GM10248 (cell line): ENCODE results near the gene SLC41A3.

ENCODE experiments used
- CTCF ChIA-PET: fragments of 300-600 bp; sonication (Branson Sonifier 250); formaldehyde crosslinking; extraction: SDS; loops from one replicate; lab custom pipeline; 2021; ENCODE audit warnings: antibody characterized with exemption; lab: Yijun Ruan, JAX
- POLR2A ChIA-PET: fragments of 350-650 bp; sonication (Branson Sonifier 250); formaldehyde crosslinking; extraction: SDS; loops from one replicate; lab custom pipeline; 2020; ENCODE audit warnings: antibody characterized with exemption; lab: Yijun Ruan, JAX
- DNase-seq: peaks from one replicate; pipeline ENCODE4 v3.0.0; 2012; ENCODE audit errors: extremely low spot score
- TF ChIP-seq, protein P1 (sequence below): IDR thresholded peaks from 2 replicates; pipeline ENCODE4 v1.5.1; 2012; ENCODE audit warnings: mild to moderate bottlenecking, low read depth; ENCODE audit errors: extremely low read depth, missing control alignments, control extremely low read depth

SLC41A3 gene

DNA sequence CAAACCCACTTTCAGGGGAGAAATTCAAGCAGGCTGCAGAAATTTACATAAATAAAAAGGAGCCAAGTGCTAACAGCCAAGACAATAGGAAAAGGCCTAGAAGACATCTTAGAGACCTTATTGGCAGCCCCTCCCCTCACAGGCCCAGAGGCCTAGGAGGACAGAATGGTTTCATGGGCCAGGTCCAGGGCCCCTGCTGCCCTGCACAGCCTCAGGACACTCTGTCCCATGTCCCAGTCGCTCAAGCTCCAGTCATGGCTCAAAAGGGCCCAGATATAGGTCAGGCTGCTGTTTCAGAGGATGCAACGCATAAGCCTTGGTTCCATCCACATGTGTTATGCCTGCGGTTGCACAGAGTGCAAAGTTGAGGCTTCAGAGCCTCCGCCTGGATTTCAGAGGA, 55.8 kb downstream of the SLC41A3 start:
- ChIA-PET POLR2A (no interaction called here), CTCF (no interaction called here)
- TF ChIP-seq, protein P1, sequence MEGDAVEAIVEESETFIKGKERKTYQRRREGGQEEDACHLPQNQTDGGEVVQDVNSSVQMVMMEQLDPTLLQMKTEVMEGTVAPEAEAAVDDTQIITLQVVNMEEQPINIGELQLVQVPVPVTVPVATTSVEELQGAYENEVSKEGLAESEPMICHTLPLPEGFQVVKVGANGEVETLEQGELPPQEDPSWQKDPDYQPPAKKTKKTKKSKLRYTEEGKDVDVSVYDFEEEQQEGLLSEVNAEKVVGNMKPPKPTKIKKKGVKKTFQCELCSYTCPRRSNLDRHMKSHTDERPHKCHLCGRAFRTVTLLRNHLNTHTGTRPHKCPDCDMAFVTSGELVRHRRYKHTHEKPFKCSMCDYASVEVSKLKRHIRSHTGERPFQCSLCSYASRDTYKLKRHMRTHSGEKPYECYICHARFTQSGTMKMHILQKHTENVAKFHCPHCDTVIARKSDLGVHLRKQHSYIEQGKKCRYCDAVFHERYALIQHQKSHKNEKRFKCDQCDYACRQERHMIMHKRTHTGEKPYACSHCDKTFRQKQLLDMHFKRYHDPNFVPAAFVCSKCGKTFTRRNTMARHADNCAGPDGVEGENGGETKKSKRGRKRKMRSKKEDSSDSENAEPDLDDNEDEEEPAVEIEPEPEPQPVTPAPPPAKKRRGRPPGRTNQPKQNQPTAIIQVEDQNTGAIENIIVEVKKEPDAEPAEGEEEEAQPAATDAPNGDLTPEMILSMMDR, result no peak
- no peak for DNase-seq

GRCh38 chr3:126026761-126027160, 57.2 kb downstream of the SLC41A3 start:
- CTCF ChIA-PET, result no interaction called here
- TF ChIP-seq, protein P1, result no peak
- POLR2A ChIA-PET, result no interaction called here
- DNase-seq, result no peak

- POLR2A ChIA-PET, result no interaction called here
- CTCF ChIA-PET, result no interaction called here
- TF ChIP-seq, protein P1, result no peak
Measured at GRCh38 chr3:126026277-126026751, 57.6 kb downstream of the SLC41A3 start.

GRCh38 chr3:126025862-126026261, 58.1 kb downstream of the SLC41A3 start:
- ChIA-PET CTCF (interaction anchor here (0.9 to 1.4 kb wide), 2 partner anchors 12 to 68 kb away, joined by 3 to 4 read pairs; no protein-coding TSS in a partner anchor), POLR2A (no interaction called here)
- DNase-seq, result no peak
- TF ChIP-seq, protein P1, result no peak

More at GRCh38 chr3:126026277-126026751, 57.6 kb downstream of the SLC41A3 start:
- DNase-seq, result no peak

DNA sequence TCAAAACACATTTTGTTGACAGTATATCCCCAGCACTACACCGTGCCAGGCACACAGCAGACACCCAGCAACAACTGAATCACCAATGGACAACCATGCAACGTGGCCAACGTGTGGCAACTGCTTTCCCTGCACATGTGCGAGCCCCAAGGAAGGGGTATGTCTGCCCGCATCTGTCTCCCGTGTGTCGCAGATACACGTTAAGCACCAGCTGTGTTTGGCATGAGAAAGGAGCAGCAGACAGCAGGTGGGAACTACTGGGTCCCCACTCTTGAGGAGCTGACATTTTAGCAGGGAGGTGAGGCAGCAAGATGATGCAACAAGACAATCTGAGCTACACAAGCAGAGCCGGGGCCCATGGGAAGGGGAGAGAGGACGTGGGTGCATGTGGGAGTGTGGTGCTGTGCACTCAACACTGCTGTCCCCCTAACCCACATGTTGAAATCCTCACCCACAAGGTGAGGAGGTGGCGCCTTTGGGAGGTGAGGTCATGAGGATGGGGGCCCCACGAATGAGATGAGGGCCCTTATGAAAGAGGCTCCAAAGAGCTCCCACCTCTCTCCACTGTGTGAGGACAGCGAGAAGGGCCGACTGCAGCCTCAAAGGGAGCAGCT, 58.7 kb downstream of the SLC41A3 start:
- POLR2A ChIA-PET, result no interaction called here
- CTCF ChIA-PET, result interaction anchor here (0.9 to 1.4 kb wide), 3 partner anchors 9 to 68 kb away, joined by 3 to 4 read pairs (median 3); no protein-coding TSS in a partner anchor
- TF ChIP-seq, protein P1, result no peak
- no peak for DNase-seq

DNA sequence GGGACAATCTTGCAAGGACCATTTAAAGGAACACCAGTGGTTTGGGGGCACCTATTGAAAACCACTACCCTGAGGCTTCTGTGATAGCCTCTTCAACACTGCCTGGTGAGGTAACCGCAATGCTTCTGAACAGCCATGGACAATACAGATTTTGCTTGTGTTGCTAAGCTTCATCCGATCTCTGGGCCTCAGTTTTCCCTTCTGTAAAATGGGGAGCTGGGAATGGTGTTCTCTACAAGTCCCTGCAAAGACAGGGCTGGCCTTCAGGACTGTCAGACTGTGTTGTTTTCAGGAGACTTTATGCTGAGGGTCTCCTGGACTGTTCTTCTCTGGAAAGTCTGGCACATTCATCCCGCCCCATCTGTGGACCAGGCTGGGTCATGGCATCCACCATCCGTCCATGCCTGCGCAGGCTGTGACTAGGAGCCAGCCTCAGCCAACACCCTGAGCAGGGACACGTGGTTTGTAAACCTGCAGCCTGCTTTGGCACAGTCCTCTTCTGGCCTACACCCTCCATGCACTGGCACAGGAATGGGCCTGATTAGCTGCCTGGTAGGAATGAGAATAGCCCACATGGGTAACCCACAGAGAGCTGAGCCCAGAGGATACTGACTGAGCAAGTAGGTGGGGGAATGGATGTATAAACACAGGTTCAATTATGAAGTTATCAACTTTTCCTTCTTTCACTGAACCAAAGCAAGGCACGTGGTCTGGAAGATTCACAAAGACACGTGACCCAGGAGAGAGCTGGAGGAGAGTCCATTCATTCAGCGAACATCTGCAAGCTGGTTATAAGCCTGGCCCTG, 59.7 kb downstream of the SLC41A3 start:
- no peak for DNase-seq
- TF ChIP-seq, protein P1, result no peak
- CTCF ChIA-PET, result interaction anchor here (1.2 to 1.5 kb wide), 3 partner anchors 9 to 69 kb away, joined by 3 read pairs; no protein-coding TSS in a partner anchor
- POLR2A ChIA-PET, result no interaction called here
